GM08714 (cell line): ENCODE results near the gene SYNPO2.
"Not testable (repeated sequence)": the region's sequence is repeated elsewhere in the genome, so short reads cannot be mapped to it uniquely, and the experiment has no call there.

Experiments used
- H3K4me3 ChIP-seq: fragments of 200-500 bp; sonication (Bioruptor generic); 2 replicates; pipeline ENCODE4 v1.5.1; 2014; ENCODE audit warnings: mild to moderate bottlenecking, low read length, inconsistent platforms
- ZNF274 ChIP-seq: IDR thresholded peaks from 2 replicates; pipeline ENCODE4 v1.6.1; 2012; ENCODE audit warnings: mild to moderate bottlenecking, low read depth, low read length

Gene SYNPO2

GRCh38 chr4:119041951-119042560 lies 153.4 kb downstream of the SYNPO2 start:
- TF ChIP-seq ZNF274: no peak

GRCh38 chr4:119046263-119046662 lies 157.6 kb downstream of the SYNPO2 start:
- TF ChIP-seq ZNF274: no peak
- H3K4me3 ChIP-seq: no peak overlapping the region

More at GRCh38 chr4:119041951-119042560, 153.4 kb downstream of the SYNPO2 start:
- no peak overlapping the region for H3K4me3 ChIP-seq

GRCh38 chr4:119047059-119047458 lies 158.4 kb downstream of the SYNPO2 start:
- not testable (repeated sequence) for H3K4me3 ChIP-seq

DNA sequence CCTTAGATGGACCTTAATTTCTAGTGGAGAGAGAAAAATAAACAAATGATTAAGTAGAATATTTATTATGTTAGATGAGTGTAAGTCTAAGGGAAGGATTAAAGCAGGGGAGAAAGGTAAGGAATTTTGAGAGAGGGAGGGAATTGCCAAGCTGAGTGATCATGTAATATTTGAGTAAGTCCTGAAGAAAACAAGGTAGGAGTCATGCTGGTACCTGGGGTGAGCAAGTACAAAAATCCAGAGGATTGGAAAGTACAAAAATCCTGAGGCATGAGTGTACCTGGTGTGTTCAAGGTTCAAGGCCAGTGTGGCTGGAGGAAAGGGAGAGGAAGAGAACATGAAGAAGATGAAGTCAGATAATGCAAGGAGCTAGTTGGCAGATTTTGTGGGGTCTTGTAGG lies 159.8 kb downstream of the SYNPO2 start:
- TF ChIP-seq ZNF274: no peak

DNA sequence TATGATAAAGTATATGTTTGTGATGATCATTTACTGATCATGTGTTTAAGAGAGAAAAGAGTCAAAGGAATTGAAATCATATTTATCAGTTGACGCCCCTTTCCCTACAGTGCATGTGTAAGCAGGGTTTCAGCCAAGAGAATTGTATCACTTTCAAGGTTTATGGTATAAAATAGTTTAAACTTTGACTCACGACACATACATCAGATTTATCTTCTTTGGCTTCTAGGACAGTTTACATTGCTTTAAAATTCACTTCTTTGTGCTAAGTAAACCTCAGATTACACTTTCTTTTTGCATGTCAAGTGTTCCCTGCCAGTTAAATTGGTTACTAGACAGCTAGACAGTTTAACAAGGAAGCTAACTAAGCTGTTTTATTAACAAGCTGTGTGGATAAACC lies 160.7 kb downstream of the SYNPO2 start:
- no peak overlapping the region for H3K4me3 ChIP-seq
- TF ChIP-seq ZNF274: no peak

More for the DNA sequence above, 159.8 kb downstream of the SYNPO2 start:
- no peak overlapping the region for H3K4me3 ChIP-seq

DNA sequence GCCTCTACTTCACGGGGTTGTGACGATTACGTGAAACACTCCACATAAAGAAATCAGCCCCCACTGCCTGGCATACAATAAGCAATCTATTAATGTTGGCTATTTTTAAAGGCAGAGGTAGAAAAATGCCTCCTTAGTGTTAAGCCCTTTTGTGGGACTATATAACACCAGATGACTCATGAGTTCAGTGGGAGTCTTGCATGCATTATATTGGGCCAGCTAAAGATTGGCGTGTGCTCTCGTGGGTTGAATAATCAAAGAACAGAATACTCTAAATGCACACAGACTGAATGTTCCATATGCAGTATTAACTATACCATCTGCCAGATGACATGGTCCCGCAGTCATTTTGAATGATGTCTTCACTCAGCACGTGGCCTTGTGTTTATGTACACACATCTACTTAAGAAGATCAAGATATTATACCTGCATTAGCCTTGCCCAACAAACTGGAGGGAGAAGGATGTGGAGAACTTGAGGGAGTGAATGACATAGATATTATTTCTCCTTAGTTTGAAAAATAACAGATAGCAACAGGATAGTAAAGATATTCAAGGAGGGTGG lies 162.0 kb downstream of the SYNPO2 start:
- TF ChIP-seq ZNF274: no peak
- H3K4me3 ChIP-seq: no peak overlapping the region

- TF ChIP-seq ZNF274: no peak
- no peak overlapping the region for H3K4me3 ChIP-seq
Observed at GRCh38 chr4:119053245-119053644, 164.6 kb downstream of the SYNPO2 start.

- no peak overlapping the region for H3K4me3 ChIP-seq
- no peak for TF ChIP-seq ZNF274
Observed at GRCh38 chr4:119053997-119054396, 165.3 kb downstream of the SYNPO2 start.

- TF ChIP-seq ZNF274: no peak
- no peak overlapping the region for H3K4me3 ChIP-seq
Observed at GRCh38 chr4:119057417-119057816, 168.8 kb downstream of the SYNPO2 start.

DNA sequence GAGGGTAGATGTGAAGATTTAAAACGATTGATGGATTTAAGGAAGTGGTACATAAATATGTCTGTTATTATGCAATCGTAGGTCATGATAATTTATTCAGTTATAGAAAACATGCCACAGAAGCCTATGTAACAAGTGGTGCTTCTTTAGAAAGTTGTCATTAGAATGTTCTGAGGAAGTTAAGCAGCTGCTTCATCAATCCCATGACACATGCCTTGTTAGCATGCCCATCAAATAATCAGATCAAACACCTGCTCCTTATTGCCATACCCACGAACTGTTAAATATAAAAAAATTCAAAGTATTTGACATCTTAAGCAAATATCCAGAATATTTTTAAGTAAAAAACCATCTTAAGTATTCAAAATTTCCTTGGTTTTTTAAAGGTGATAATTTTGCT lies 170.6 kb downstream of the SYNPO2 start:
- no peak overlapping the region for H3K4me3 ChIP-seq
- TF ChIP-seq ZNF274: no peak

DNA sequence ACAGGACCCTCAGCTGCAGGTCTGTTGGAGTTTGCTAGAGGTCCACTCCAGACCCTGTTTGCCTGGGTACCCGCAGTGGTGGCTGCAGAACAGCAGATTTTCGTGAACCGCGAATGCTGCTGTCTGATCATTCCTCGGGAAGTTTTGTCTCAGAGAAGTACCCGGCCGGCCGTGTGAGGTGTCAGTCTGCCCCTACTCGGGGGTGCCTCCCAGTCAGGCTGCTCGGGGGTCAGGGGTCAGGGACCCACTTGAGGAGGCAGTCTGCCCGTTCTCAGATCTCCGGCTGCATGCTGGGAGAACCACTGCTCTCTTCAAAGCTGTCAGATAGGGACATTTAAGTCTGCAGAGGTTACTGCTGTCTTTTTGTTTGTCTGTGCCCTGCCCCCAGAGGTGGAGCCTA lies 178.5 kb downstream of the SYNPO2 start:
- H3K4me3 ChIP-seq: not testable (repeated sequence)

DNA sequence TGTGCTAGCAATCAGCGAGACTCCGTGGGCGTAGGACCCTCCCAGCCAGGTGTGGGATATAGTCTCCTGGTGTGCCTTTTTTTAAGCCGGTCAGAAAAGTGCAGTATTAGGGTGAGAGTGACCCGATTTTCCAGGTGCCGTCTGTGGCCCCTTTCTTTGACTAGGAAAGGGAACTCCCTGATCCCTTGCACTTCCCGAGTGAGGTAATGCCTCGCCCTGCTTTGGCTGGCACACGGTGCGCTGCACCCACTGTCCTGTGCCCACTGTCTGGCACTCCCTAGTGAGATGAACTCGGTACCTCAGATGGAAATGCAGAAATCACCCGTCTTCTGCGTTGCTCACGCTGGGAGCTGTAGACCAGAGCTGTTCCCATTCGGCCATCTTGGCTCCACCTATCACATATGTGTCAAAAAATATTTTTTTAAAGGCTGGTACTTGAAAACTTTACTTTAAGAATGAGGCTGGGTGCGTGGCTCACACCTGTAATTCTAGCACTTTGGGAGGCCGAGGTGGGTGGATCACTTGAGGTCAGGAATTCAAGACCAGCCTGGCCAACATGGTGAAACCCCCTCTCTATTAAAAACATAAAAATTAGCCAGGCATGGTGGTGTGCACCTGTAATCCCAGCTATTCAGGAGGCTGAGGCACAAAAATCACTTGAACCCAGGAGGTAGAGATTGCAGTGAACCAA lies 179.2 kb downstream of the SYNPO2 start:
- not testable (repeated sequence) for H3K4me3 ChIP-seq

DNA sequence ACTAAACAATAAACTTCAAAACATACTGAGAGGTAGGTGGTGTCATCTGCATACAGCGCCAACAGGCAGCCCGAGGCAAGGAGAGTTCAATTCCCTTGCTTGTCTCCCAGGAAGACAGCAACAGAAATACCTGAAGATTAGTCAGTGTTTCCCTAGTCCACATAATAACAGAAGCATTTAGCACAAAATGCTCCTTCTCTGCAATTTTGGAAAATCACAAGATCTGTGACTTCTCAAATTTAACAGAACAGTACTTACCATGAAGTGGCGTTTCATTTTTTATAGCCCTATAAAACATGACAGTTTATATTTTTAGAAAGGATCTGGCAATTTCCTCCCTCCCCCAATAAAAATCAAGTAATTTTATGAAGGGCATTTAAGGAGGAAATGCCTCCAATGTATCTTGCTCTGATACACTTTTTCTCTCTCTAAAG lies 179.9 kb downstream of the SYNPO2 start:
- TF ChIP-seq ZNF274: no peak
- H3K4me3 ChIP-seq: no peak overlapping the region

DNA sequence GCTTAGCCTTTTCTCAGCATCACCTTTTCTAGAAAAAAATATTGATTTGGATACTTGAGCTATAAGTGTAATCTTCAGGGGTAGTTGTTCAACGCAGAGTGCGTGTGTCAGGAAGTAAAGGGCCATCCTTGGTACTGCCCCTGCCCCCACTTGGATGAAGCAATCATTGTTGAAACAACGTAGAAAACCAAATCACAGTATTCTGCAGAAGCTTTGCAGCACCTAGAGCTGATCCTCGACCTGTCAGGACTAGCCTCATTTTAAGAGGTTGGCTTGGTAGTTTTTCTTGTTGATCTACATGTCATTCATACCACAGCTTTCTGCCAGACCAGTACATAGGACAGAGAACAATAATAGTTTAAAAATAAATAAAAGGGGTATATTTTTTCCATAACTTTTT lies 181.6 kb downstream of the SYNPO2 start:
- TF ChIP-seq ZNF274: no peak

GRCh38 chr4:119080721-119081541 lies 192.3 kb downstream of the SYNPO2 start:
- no peak for TF ChIP-seq ZNF274

More for the DNA sequence above, 181.6 kb downstream of the SYNPO2 start:
- H3K4me3 ChIP-seq: no peak overlapping the region

More at GRCh38 chr4:119080721-119081541, 192.3 kb downstream of the SYNPO2 start:
- no peak overlapping the region for H3K4me3 ChIP-seq
